Smooth muscle cell (in vitro differentiated cells): ENCODE measurements around the gene CAMK2B. TPM values are rescaled to one million over a fixed set of nuclear protein-coding genes. Genes with fewer than 3 reads are reported as not detected.

Experiments
- DNase-seq: peaks from one replicate; lab custom pipeline; 2025; ENCODE audit not compliant: unreplicated experiment; lab: John Stamatoyannopoulos, UW
- H2AFZ ChIP-seq: fragments of 200-600 bp; sonication (generic); 2 replicates; pipeline ENCODE4 v1.6.0; 2016; ENCODE audit warnings: antibody characterized with exemption, low read depth, mild to moderate bottlenecking
- H3F3A ChIP-seq: fragments of 200-600 bp; sonication (generic); 2 replicates; pipeline ENCODE4 v1.6.0; 2017; ENCODE audit warnings: antibody characterized with exemption, low read depth
- H3K27ac ChIP-seq: fragments of 200-600 bp; sonication (generic); 2 replicates; pipeline ENCODE4 v1.5.1; 2016; ENCODE audit warnings: low read depth, mild to moderate bottlenecking
- H3K27me3 ChIP-seq: fragments of 200-600 bp; sonication (generic); 2 replicates; pipeline ENCODE4 v1.6.1; 2016; ENCODE audit warnings: low read depth, mild to moderate bottlenecking
- H3K36me3 ChIP-seq: fragments of 200-600 bp; sonication (generic); 2 replicates; pipeline ENCODE4 v1.5.1; 2016; ENCODE audit warnings: low read depth
- H3K4me1 ChIP-seq: fragments of 200-600 bp; sonication (generic); 2 replicates; pipeline ENCODE4 v1.5.1; 2016; ENCODE audit warnings: low read depth
- H3K4me2 ChIP-seq: fragments of 200-600 bp; sonication (generic); 2 replicates; pipeline ENCODE4 v1.6.0; 2016; ENCODE audit warnings: mild to moderate bottlenecking
- H3K4me3 ChIP-seq: fragments of 200-600 bp; sonication (generic); 2 replicates; pipeline ENCODE4 v1.5.1; 2016; ENCODE audit warnings: mild to moderate bottlenecking
- H3K79me2 ChIP-seq: fragments of 200-600 bp; sonication (generic); 2 replicates; pipeline ENCODE4 v1.6.0; 2016; ENCODE audit warnings: low read depth, mild to moderate bottlenecking
- H3K9ac ChIP-seq: fragments of 200-600 bp; sonication (generic); 2 replicates; pipeline ENCODE4 v1.6.0; 2016; ENCODE audit warnings: low read depth
- H3K9me3 ChIP-seq: fragments of 200-600 bp; sonication (generic); replicated peaks from 2 replicates; pipeline ENCODE4 v1.5.1; 2016; ENCODE audit warnings: low read depth
- H4K20me1 ChIP-seq: fragments of 200-600 bp; sonication (generic); 2 replicates; pipeline ENCODE4 v1.6.0; 2016; ENCODE audit warnings: low read depth
- WGBS: methylation state at CpG from one replicate; pipeline ENCODE4 v1.1.7; 2016; ENCODE audit warnings: low lambda C conversion rate; 5-methylcytosine and 5-hydroxymethylcytosine counted together
- polyA plus RNA-seq: library from polyadenylated mRNA; unstranded; fragments of >200 nt; fragmentation: Nextera tagmentation; extraction: Ambion mirVana; gene quantifications from 2 replicates; pipeline ENCODE4 v1.2.1, GENCODE V29; 2016
- total RNA-seq: library from RNA; depleted of rRNA; stranded (reverse); fragments of >200 nt; gene quantifications from 2 replicates; pipeline ENCODE4 v1.2.3, GENCODE V29; 2014
- TF ChIP-seq, protein P1 (sequence below): fragments of 200-600 bp; sonication (generic); IDR thresholded peaks from 2 replicates; pipeline ENCODE4 v1.5.1; 2017; ENCODE audit warnings: borderline replicate concordance, mild to moderate bottlenecking, antibody characterized with exemption; ENCODE audit not compliant: insufficient read depth, poor library complexity, severe bottlenecking

The CAMK2B gene
- total and polyA plus RNA-seq, 2 experiments from 2014 or later, result not detected

DNA sequence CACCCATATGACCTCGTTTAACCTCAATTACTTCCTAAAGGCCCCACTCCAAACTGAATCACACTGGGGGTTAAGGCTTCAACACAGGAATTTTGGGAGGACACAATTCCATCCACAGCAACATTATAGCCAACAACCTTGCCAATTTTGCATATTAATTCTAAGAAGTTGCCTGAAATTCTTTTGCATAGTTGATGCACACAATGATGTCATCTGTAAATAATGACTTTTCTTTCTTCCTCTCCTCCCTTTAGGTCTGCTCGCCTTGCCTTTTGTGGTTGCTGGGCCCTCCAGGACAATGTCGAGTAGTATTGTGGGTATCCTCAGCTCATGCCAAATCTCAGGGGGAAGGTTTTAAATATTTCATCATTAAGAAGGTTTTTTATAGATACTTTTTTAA, 16.0 kb upstream of the CAMK2B start:
- no peak overlapping the region for H3K9ac ChIP-seq
- peaks cover 15% of the 10 kb centered on the region for H3K27me3 ChIP-seq
- TF ChIP-seq, protein P1, sequence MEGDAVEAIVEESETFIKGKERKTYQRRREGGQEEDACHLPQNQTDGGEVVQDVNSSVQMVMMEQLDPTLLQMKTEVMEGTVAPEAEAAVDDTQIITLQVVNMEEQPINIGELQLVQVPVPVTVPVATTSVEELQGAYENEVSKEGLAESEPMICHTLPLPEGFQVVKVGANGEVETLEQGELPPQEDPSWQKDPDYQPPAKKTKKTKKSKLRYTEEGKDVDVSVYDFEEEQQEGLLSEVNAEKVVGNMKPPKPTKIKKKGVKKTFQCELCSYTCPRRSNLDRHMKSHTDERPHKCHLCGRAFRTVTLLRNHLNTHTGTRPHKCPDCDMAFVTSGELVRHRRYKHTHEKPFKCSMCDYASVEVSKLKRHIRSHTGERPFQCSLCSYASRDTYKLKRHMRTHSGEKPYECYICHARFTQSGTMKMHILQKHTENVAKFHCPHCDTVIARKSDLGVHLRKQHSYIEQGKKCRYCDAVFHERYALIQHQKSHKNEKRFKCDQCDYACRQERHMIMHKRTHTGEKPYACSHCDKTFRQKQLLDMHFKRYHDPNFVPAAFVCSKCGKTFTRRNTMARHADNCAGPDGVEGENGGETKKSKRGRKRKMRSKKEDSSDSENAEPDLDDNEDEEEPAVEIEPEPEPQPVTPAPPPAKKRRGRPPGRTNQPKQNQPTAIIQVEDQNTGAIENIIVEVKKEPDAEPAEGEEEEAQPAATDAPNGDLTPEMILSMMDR, result no peak
- H3F3A ChIP-seq, result no peaks in the 10 kb centered on the region
- H3K4me3 ChIP-seq, result no peak overlapping the region
- 77% methylated on average over 3 of the region's 3 CpGs for WGBS
- H3K79me2 ChIP-seq, result no peaks in the 10 kb centered on the region
- no peak overlapping the region for H3K4me2 ChIP-seq
- DNase-seq, result no peak
- H3K4me1 ChIP-seq, result no peaks in the 10 kb centered on the region
- no peaks in the 10 kb centered on the region for H4K20me1 ChIP-seq
- H2AFZ ChIP-seq, result no peak overlapping the region
- no peaks in the 10 kb centered on the region for H3K36me3 ChIP-seq
- H3K27ac ChIP-seq, result no peak overlapping the region
- no peaks in the 10 kb centered on the region for H3K9me3 ChIP-seq

GRCh38 chr7:44338600-44338999, 13.2 kb upstream of the CAMK2B start:
- Histone ChIP-seq H2AFZ (no peak overlapping the region), H3K9me3 (no peaks in the 10 kb centered on the region), H3F3A (no peaks in the 10 kb centered on the region), H3K4me1 (no peaks in the 10 kb centered on the region), H3K79me2 (no peaks in the 10 kb centered on the region), H3K4me3 (no peak overlapping the region), H4K20me1 (no peaks in the 10 kb centered on the region), H3K27me3 (no peaks in the 10 kb centered on the region), H3K9ac (no peak overlapping the region), H3K4me2 (no peak overlapping the region), H3K36me3 (no peaks in the 10 kb centered on the region), H3K27ac (no peak overlapping the region)
- DNase-seq, result no peak
- TF ChIP-seq, protein P1, result no peak
- 86% methylated on average over 3 of the region's 3 CpGs for WGBS

DNA sequence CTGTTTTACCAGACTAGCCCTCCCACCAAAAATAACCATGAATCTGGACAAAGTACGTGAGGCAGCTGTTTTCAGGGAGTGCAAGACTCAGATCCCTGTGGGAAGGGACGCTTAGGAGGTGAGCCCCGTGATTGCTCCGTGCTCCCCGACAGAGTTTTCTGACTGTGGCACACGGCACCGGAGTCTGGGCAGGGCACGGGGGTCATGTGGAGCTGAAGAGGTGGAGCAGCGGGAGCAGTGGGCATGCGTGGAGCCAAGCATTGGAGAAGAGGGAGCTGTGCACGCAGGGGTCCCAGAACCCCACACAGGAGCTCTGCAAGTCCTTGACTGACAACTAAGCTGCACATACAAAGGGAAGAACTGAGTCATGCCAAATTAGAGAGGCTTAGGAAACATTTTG, 11.1 kb upstream of the CAMK2B start:
- Histone ChIP-seq H3K4me1 (no peaks in the 10 kb centered on the region), H4K20me1 (no peaks in the 10 kb centered on the region), H3K27me3 (no peaks in the 10 kb centered on the region), H3F3A (no peaks in the 10 kb centered on the region), H3K4me2 (no peak overlapping the region), H3K9me3 (no peaks in the 10 kb centered on the region), H3K4me3 (no peak overlapping the region), H2AFZ (no peak overlapping the region), H3K9ac (no peak overlapping the region), H3K36me3 (no peaks in the 10 kb centered on the region), H3K27ac (no peak overlapping the region), H3K79me2 (no peaks in the 10 kb centered on the region)
- TF ChIP-seq, protein P1, result no peak
- no peak for DNase-seq
- 88% methylated on average over 11 of the region's 11 CpGs for WGBS

- H3K27ac ChIP-seq, result no peak overlapping the region
- 89% methylated on average over 4 of the region's 4 CpGs for WGBS
Measured at GRCh38 chr7:44335184-44335583, 9.8 kb upstream of the CAMK2B start.

More at GRCh38 chr7:44335184-44335583, 9.8 kb upstream of the CAMK2B start:
- H3F3A ChIP-seq, result no peaks in the 10 kb centered on the region
- H2AFZ ChIP-seq, result no peak overlapping the region
- H3K36me3 ChIP-seq, result no peaks in the 10 kb centered on the region
- H3K79me2 ChIP-seq, result no peaks in the 10 kb centered on the region
- TF ChIP-seq, protein P1, result no peak
- no peak overlapping the region for H3K4me3 ChIP-seq
- H3K9me3 ChIP-seq, result no peaks in the 10 kb centered on the region
- H4K20me1 ChIP-seq, result no peaks in the 10 kb centered on the region
- no peak overlapping the region for H3K9ac ChIP-seq
- no peaks in the 10 kb centered on the region for H3K27me3 ChIP-seq
- no peak for DNase-seq
- no peaks in the 10 kb centered on the region for H3K4me1 ChIP-seq
- no peak overlapping the region for H3K4me2 ChIP-seq
